SK-N-SH (cell line): Measurements from ENCODE around the gene TIMM22. TPM values are rescaled to one million over a fixed set of nuclear protein-coding genes. Genes with fewer than 3 reads are reported as not detected.
A peak's percentile ranks its signal among the peaks of the same experiment; 100 is the strongest.

Source experiments
- CTCF ChIA-PET: fragments of 300-600, 350-600 bp; formaldehyde crosslinking; extraction: SDS; loops from one replicate; lab custom pipeline; 2021; lab: Yijun Ruan, JAX
- POLR2A ChIA-PET: fragments of 350-600 bp; sonication (Branson Sonifier 250); formaldehyde crosslinking; extraction: SDS; loops from one replicate; lab custom pipeline; 2020; ENCODE audit warnings: antibody characterized with exemption, inconsistent platforms; lab: Yijun Ruan, JAX
- DNase-seq: peaks from one replicate; pipeline ENCODE4 v3.0.0; 2012
- H2AFZ ChIP-seq: fragments of 200-600 bp; sonication (generic); 2 replicates; pipeline ENCODE4 v1.8.1; 2016; ENCODE audit warnings: antibody characterized with exemption, mild to moderate bottlenecking, low read depth
- H3F3A ChIP-seq: fragments of 200-600 bp; sonication (generic); replicated peaks from 2 replicates; pipeline ENCODE3; 2016; ENCODE audit warnings: antibody characterized with exemption, mild to moderate bottlenecking; ENCODE audit not compliant: insufficient read depth
- H3K27ac ChIP-seq, 2 experiments: fragments of 200-500 bp in 1 of 2; fragments of 200-600 bp in 1 of 2; sonication (Bioruptor generic) in 1 of 2; sonication (generic), shearing (Covaris generic) in 1 of 2; 2 replicates each; pipeline versions ENCODE4 v1.5.1 to v1.6.1; 2014 to 2016; ENCODE audit warnings: low read depth in 2 of 2, inconsistent platforms in 1 of 2, low read length in 1 of 2, mild to moderate bottlenecking in 1 of 2, mixed read lengths in 1 of 2
- H3K27me3 ChIP-seq: fragments of 200-600 bp; sonication (generic), shearing (Covaris generic); 2 replicates; pipeline ENCODE4 v1.6.1; 2016; ENCODE audit warnings: mixed run types; ENCODE audit not compliant: insufficient read depth
- H3K36me3 ChIP-seq, 2 experiments: fragments of 200-500 bp in 1 of 2; fragments of 200-600 bp in 1 of 2; sonication (Bioruptor generic) in 1 of 2; sonication (generic) in 1 of 2; replicated peaks in 1 of 2; 2 replicates each; pipeline versions ENCODE3 to v1.5.1; 2014 to 2016; ENCODE audit warnings: low read length in 1 of 2, mild to moderate bottlenecking in 1 of 2; ENCODE audit not compliant: insufficient read depth in 2 of 2, control insufficient read depth in 1 of 2
- H3K4me1 ChIP-seq, 2 experiments: fragments of 200-500 bp in 1 of 2; fragments of 200-600 bp in 1 of 2; sonication (Bioruptor generic) in 1 of 2; sonication (generic), shearing (Covaris generic) in 1 of 2; 2 replicates each; pipeline versions ENCODE4 v1.5.1 to v1.6.1; 2014 to 2016; ENCODE audit warnings: low read depth in 1 of 2, low read length in 1 of 2, mixed run types in 1 of 2; ENCODE audit not compliant: insufficient read depth in 2 of 2, control insufficient read depth in 1 of 2
- H3K4me2 ChIP-seq: fragments of 200-600 bp; sonication (generic), shearing (Covaris generic); 2 replicates; pipeline ENCODE4 v1.6.1; 2017; ENCODE audit warnings: mixed run types
- H3K4me3 ChIP-seq, 2 experiments: fragments of 200-500 bp in 1 of 2; fragments of 200-600 bp in 1 of 2; sonication (Bioruptor generic) in 1 of 2; sonication (generic), shearing (Covaris generic) in 1 of 2; 2 replicates each; pipeline versions ENCODE4 v1.5.1 to v1.8.1; 2014 to 2016; ENCODE audit warnings: low read depth in 2 of 2, inconsistent platforms in 1 of 2, low read length in 1 of 2, mild to moderate bottlenecking in 1 of 2, mixed read lengths in 1 of 2, moderate library complexity in 1 of 2
- H3K79me2 ChIP-seq: fragments of 200-600 bp; sonication (generic); 2 replicates; pipeline ENCODE4 v1.8.1; 2017; ENCODE audit warnings: mild to moderate bottlenecking; ENCODE audit not compliant: insufficient read depth
- H3K9ac ChIP-seq: fragments of 200-600 bp; sonication (generic); 2 replicates; pipeline ENCODE4 v1.6.1; 2017; ENCODE audit warnings: mixed run types
- H3K9me2 ChIP-seq: fragments of 200-600 bp; sonication (generic); 2 replicates; pipeline ENCODE4 v1.6.1; 2017; ENCODE audit warnings: mixed run types
- H3K9me3 ChIP-seq: fragments of 200-600 bp; sonication (generic); 2 replicates; pipeline ENCODE4 v1.6.1; 2017; ENCODE audit warnings: mixed run types, mild to moderate bottlenecking, moderate library complexity
- H4K20me1 ChIP-seq: fragments of 200-600 bp; sonication (generic); 2 replicates; pipeline ENCODE4 v1.6.1; 2017; ENCODE audit warnings: mild to moderate bottlenecking, mixed run types; ENCODE audit not compliant: insufficient read depth
- CHD2 ChIP-seq: fragments of 150-350 bp; IDR thresholded peaks from 2 replicates; pipeline ENCODE4 v1.6.1; 2018; ENCODE audit warnings: low read length; ENCODE audit not compliant: partially characterized antibody
- EP300 ChIP-seq, 2 experiments: IDR thresholded peaks; 2 replicates each; pipeline versions ENCODE4 v1.4.0 to v1.6.1; 2012; ENCODE audit warnings: borderline replicate concordance in 1 of 2, low read depth in 1 of 2, low read length in 1 of 2
- GABPA ChIP-seq: IDR thresholded peaks from 2 replicates; pipeline ENCODE4 v1.4.0; 2012; ENCODE audit warnings: low read depth, mild to moderate bottlenecking
- JUND ChIP-seq: IDR thresholded peaks from 2 replicates; pipeline ENCODE4 v1.4.0; 2012
- NFIC ChIP-seq: IDR thresholded peaks from 2 replicates; pipeline ENCODE4 v1.4.0; 2012; ENCODE audit warnings: borderline replicate concordance
- RAD21 ChIP-seq: IDR thresholded peaks from 2 replicates; pipeline ENCODE4 v1.6.1; 2012; ENCODE audit warnings: mild to moderate bottlenecking, low read length
- SIN3A ChIP-seq: IDR thresholded peaks from 2 replicates; pipeline ENCODE4 v1.6.1; 2012; ENCODE audit warnings: low read depth, mild to moderate bottlenecking, low read length, moderate library complexity, borderline replicate concordance
- ZBTB33 ChIP-seq: IDR thresholded peaks from 2 replicates; pipeline ENCODE4 v1.4.0; 2012; ENCODE audit warnings: low read depth, borderline replicate concordance
- WGBS: methylation state at CpG from one replicate; pipeline ENCODE4 v1.1.6; 2017; ENCODE audit warnings: low lambda C conversion rate; 5-methylcytosine and 5-hydroxymethylcytosine counted together
- polyA plus RNA-seq, 3 experiments: library from polyadenylated mRNA; depleted of rRNA; stranded (reverse); fragments of >200 nt; gene quantifications; 2 replicates each; pipeline ENCODE4 v1.2.3, GENCODE V29; 2012
- TF ChIP-seq, protein P1 (sequence below): fragments of 150-350 bp; IDR thresholded peaks from 2 replicates; pipeline ENCODE4 v1.6.1; 2017; ENCODE audit warnings: antibody characterized with exemption, low read length, low read depth, borderline replicate concordance
- TF ChIP-seq, protein P2 (sequence below): fragments of 200-600 bp; sonication (generic); IDR thresholded peaks from 2 replicates; pipeline ENCODE4 v1.6.1; 2017; ENCODE audit warnings: antibody characterized with exemption, mild to moderate bottlenecking, moderate library complexity

Gene TIMM22
- polyA plus RNA-seq, 1 of the 3 experiments (the other 2 are of a cell fraction) = 9.9 TPM

DNA sequence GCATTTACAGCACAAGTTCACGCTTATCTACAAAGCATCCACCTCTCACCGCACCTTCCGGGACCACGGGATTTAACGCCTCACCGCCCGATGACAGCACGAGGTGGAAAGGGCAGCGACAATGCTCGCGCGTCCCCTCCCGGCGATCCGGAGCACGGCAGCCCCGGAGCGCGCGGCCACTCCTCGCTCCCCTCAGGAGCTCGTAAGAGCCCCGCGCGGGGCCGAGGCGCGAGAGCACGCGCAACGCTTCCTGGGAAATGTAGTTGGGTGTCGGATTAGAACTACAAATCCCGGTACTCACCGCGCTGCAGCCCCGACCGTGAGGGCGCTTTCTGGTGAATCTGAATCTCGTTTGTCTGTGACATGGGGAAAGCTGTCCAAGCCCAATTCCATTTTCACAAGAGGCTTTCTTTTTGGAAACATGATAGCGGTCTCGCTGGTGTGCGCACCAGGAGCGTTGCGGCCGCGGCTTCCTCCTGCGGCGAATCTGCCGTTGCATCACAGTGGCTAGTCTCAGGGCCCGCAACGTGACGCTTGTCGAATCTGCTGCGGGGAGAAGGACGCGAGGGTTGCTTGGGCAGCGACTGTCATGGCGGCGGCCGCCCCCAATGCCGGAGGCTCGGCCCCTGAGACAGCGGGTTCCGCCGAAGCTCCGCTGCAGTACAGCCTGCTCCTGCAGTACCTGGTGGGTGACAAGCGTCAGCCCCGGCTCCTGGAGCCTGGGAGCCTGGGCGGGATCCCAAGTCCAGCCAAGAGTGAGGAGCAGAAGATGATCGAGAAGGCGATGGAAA, at the start of gene TIMM22 (continued):
- TF ChIP-seq, protein P1, sequence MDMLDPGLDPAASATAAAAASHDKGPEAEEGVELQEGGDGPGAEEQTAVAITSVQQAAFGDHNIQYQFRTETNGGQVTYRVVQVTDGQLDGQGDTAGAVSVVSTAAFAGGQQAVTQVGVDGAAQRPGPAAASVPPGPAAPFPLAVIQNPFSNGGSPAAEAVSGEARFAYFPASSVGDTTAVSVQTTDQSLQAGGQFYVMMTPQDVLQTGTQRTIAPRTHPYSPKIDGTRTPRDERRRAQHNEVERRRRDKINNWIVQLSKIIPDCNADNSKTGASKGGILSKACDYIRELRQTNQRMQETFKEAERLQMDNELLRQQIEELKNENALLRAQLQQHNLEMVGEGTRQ = peak; percentile 46; the same call in 1 of the 2 replicates
- TF ChIP-seq, protein P2, sequence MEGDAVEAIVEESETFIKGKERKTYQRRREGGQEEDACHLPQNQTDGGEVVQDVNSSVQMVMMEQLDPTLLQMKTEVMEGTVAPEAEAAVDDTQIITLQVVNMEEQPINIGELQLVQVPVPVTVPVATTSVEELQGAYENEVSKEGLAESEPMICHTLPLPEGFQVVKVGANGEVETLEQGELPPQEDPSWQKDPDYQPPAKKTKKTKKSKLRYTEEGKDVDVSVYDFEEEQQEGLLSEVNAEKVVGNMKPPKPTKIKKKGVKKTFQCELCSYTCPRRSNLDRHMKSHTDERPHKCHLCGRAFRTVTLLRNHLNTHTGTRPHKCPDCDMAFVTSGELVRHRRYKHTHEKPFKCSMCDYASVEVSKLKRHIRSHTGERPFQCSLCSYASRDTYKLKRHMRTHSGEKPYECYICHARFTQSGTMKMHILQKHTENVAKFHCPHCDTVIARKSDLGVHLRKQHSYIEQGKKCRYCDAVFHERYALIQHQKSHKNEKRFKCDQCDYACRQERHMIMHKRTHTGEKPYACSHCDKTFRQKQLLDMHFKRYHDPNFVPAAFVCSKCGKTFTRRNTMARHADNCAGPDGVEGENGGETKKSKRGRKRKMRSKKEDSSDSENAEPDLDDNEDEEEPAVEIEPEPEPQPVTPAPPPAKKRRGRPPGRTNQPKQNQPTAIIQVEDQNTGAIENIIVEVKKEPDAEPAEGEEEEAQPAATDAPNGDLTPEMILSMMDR = peak; percentile 88
- TF ChIP-seq SIN3A = peak; percentile 82
- no peak for TF ChIP-seq NFIC
- peak; percentile 97 for TF ChIP-seq CHD2
- TF ChIP-seq GABPA = peak; percentile 48; the same call in 1 of the 2 replicates
- peak; percentile 93 for TF ChIP-seq ZBTB33

- 0 out of 2 replicates have a peak, but pooled peaks cover 5% of the 10 kb centered on the region for H3K79me2 ChIP-seq
- H2AFZ ChIP-seq = no peak overlapping the region
- no peak overlapping the region for H3K4me2 ChIP-seq
- CTCF ChIA-PET = no interaction called here
- peaks cover 10% of the 10 kb centered on the region for H3F3A ChIP-seq
- H3K4me3 ChIP-seq = no peak overlapping the region
- H3K27me3 ChIP-seq = peaks cover 29% of the 10 kb centered on the region
- H3K4me1 ChIP-seq = peaks cover 3 to 17% of the 10 kb centered on the region in 2 experiments; a peak in 2 of 4 replicates
- H3K9ac ChIP-seq = no peak overlapping the region
- no peaks in the 10 kb centered on the region for H3K9me3 ChIP-seq
- POLR2A ChIA-PET = no interaction called here
- no peak overlapping the region for H3K27ac ChIP-seq
- H3K36me3 ChIP-seq = no peaks in the 10 kb centered on the region
- DNase-seq = no peak
- no peaks in the 10 kb centered on the region for H3K9me2 ChIP-seq
- TF ChIP-seq JUND (no peak), EP300 (IDR thresholded peaks at IDR 0.05; ENCODE audit: borderline replicate concordance in 1 of 2, low read depth in 1 of 2, low read length in 1 of 2) (no peak), RAD21 (no peak)
- peaks cover 5% of the 10 kb centered on the region; the same call in 1 of the 2 replicates for H4K20me1 ChIP-seq
- WGBS = 62% methylated on average over 24 of the region's 25 CpGs
These were observed 48.6 kb upstream of the TIMM22 start for GRCh38 chr17:948284-948852.
